LHCN-M2 (cell line): ENCODE results near the gene SYTL2. TPM values are rescaled to one million over a fixed set of nuclear protein-coding genes. Genes with fewer than 3 reads are reported as not detected.
A peak's percentile ranks its signal among the peaks of the same experiment; 100 is the strongest.

Experiments
- DNase-seq: peaks from one replicate; pipeline ENCODE4 v3.0.0-alpha.2; 2012; ENCODE audit warnings: low read depth
- total RNA-seq: library from RNA; depleted of rRNA; stranded (reverse); fragments of >200 nt; gene quantifications from 2 replicates; pipeline ENCODE4 v1.2.3, GENCODE V29; 2014

Gene SYTL2
- total RNA-seq, 1 experiment from 2014 or later = 84.4 TPM

DNA sequence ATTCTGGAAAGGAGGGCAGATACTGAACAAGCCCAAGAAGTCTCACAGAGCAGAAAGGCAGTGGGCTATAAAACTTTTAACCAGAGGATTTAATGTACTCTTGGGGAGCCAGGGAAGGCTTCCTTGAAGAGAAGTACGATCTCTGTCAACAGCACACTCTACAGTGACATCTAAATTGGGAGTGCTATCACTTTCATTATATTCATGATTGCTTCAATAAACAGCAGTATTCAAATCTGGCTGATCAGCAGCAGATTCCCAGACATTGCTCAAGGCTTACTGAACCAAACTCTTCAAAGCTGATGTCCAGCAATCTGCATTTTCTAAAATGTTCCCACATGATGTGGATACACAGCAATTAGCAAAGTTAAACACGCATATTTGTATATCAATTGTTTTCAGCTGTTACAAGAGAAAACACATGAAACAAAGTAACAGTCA lies 44.2 kb downstream of the SYTL2 start:
- no peak for DNase-seq

DNA sequence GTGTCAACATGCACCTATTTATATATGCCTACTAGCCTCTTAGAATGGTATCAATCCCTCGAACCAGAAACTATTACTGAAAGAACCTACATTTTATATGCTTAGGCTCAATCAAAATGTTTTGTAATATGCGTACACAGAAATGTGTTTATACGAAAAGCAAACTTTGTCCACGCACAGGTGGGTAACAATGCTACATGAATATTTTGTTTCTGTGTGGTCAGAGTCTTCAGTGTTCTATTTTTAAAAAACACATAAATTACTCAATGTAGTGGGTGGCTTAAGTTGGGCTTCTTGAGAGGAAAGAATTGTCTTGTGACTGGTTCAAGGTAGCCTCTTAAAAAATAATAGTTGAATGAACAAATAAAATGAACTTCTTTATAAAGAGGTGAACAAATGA lies 46.1 kb downstream of the SYTL2 start:
- DNase-seq = no peak

- DNase-seq = peak; percentile 27
Measured at GRCh38 chr11:85762226-85762625, 48.7 kb downstream of the SYTL2 start.

DNA sequence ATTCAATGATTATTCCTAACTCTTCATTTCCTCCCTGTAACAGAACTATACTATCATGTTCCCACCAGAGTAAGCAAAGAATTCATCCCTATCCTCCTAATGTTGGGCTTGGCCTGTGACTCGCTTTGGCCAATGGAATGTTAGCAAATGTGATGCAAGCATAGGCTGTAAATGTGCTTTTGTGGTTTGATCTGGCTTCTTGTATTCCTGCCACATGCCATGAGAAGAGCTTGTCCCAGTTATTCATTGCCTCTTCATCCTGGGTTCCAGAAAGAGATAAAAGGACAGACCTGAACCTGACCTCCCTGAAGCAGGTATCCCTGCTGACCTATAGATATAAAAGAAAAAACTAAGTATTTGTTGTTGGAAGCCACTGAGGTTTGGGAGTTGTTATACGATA lies 51.0 kb downstream of the SYTL2 start:
- DNase-seq = peak; percentile 88

DNA sequence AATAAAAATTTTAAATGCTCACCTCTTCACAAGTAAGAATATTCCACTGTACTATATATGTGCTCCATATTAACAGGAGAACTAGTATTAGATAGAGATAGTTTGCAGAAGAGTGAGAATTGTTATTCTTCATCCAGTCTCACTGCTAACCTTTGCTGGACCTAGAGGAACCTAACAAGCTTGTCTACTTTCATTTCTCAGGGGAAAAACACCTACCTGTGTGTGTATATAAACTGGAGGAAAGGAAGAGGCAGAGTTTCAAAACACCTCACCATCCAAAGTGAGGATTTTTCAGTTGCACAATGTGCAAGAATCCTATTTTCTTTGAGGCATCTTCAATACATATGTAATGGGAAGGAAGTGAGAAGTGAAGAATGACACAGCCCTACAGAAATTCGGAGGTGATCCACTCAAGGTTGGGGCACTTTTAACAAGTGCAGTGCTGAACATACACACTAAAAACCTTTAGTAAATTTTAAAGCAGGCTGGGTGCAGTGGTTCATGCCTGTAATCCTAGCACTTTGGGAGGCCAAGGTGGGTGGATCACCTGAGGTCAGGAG lies 52.4 kb downstream of the SYTL2 start:
- no peak for DNase-seq

DNA sequence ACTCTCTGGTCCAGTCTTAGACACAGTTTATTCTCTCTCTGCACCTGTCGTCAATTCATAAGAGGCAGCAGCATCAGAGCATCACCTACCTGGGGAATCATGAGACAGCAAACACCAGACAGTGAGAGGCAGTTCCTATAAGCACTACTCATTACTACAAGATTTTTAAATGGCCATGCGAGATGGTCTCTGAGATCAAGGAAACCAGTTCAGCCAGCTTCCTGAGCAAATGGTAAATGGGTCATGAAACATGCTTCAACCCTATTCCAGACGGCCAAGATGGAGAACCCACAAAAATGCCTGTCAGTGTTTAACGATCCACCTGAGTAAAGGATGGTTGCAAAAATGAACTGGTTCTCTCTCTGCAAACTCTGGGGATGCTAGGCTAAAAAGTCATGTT lies 52.9 kb downstream of the SYTL2 start:
- no peak for DNase-seq

DNA sequence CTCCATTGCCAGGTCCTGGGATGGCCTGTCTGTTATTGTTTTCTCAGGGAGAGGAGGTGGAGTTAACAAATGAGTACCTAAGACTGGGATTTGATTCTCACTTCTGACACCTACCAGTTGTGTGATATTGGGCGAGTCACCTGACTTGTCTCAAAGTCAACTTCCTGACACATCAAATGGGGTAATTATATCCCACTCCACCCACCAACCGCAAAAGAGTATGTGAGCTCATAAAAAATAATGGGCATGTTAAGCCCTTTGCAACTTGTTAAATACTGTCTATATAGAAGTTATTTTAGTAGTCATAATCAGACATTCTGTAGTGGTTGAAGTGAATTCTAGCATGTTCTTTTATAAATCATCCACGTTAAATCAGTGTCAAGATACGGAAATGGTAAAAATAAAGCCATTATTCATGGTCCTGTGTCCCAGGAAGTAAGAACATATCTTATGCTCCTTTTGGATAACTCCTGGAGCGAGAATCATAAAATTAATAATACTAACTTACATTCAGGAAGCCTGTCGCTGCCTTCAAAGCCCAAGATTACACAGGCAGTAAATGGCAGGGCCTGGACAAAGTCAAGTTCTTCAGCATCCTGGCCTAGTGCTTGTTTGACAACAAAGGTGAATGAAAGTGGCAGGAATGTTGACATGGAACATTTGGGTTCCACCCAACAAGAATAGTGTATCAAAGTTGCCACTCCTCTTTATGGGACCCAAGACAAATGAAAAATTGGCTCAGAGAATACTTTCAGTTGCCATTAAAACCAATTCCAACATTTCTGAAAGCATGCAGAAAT lies 54.3 kb downstream of the SYTL2 start:
- DNase-seq = no peak

- DNase-seq = no peak
Measured at GRCh38 chr11:85755701-85756100, 55.2 kb downstream of the SYTL2 start.

DNA sequence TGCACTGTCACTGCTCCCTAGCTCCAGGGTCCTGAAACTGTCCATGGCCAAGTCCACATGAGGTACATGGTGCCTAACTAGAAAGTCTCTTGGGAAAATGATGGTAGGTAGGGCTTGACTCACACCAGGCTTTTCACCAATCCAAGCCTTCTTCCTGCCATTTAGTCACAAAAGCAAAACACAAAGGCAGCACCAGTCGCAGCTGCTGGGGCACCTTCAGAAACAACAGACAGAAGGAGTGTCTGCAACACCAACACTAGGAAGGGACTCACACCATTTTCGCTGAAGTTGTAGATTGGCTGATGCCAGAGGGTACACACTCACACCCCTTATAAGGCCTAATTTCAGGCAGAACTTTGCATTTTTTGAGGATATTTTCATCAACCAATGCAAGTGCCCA lies 55.7 kb downstream of the SYTL2 start:
- DNase-seq = no peak

DNA sequence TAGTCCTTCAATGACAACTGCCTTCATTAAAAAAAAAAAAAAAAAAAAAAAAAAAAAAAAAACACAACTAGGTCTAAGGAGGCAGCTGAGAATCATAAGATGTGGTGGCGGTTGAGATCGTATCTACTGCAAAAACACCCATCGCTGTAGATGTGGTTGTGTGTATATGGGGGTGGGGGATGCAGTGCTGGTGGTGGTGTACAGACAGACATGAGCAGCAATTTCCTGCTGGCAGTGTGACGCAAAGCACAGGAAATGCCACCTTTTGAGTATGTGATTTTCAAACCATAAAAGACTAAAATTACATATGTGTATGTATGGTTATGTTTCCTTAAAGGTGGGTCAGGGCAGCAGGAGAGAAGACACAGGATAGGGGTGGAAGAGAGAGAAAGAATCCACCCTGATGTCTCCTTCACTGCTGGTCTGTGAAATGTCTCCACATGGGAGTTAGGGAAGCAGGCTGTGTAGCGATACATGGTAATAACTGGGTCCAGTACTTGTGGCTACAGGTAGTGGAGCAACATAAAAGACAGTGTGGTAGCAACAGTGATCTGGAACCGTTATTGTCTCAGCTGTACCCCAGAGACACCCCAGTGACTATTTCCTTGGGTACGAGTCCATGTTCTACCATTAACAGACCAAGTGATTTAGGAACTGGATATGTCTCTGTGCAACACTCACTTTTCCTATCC lies 57.9 kb downstream of the SYTL2 start:
- DNase-seq = no peak

DNA sequence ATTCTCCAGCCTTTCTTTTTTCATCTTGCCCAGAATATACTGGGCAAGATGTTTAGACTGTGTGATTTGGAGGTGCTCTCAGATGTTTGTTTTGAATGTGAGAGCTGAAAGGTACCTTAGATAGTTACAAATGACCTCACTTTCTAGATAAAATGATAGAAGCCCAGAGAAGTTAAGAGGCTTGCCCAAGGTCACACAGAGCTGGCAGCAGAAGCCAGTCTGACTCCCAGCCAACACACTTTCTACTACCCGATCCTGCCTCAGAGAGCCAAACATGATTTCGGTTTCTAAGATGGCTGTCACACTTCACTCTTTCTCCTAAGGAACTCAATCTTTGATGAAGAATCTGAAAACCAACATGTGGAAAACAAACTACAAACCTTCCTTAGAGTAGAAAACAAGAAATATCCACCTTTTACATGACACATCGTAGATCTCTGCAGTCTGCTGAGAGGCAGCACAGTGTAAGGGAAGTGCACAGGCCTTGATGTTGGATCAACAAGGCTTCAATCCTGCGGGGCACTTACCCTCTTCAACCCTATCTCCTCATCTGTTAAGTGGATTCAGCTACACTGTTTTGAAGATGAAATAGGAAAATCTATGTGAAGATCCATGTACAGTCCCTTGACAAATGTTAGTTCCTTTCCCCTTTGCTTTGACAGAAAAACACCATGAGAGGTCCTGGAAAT lies 58.6 kb downstream of the SYTL2 start:
- DNase-seq = no peak

- no peak for DNase-seq
Measured at GRCh38 chr11:85751724-85752123, 59.2 kb downstream of the SYTL2 start.

- DNase-seq = no peak
Measured at GRCh38 chr11:85750646-85751045, 60.3 kb downstream of the SYTL2 start.

DNA sequence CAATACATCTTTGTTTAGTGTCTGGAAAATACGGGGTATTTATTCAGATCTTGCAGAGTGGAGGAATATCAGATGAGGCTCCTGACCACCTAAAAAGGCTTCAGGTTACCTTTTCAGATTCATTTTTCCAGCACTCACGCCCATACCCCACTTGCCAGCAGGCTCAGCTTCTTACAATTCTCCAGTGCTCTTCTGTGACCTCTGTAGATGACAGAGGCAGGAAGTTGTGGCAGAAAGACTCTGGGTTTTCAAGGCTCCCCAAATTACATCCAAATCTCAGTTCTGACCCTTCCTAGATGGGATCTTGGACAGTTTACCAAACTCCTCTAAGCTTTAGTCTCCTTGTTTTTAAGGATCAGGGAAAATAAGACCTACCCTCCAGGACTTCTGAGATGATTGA lies 61.1 kb downstream of the SYTL2 start:
- DNase-seq = no peak

- DNase-seq = no peak
Measured at GRCh38 chr11:85749287-85749834, 61.6 kb downstream of the SYTL2 start.

GRCh38 chr11:85748455-85748891 lies 62.5 kb downstream of the SYTL2 start:
- DNase-seq = no peak

GRCh38 chr11:85746670-85747069 lies 64.3 kb downstream of the SYTL2 start:
- DNase-seq = no peak

- no peak for DNase-seq
Measured at GRCh38 chr11:85745626-85746025, 65.3 kb downstream of the SYTL2 start.

DNA sequence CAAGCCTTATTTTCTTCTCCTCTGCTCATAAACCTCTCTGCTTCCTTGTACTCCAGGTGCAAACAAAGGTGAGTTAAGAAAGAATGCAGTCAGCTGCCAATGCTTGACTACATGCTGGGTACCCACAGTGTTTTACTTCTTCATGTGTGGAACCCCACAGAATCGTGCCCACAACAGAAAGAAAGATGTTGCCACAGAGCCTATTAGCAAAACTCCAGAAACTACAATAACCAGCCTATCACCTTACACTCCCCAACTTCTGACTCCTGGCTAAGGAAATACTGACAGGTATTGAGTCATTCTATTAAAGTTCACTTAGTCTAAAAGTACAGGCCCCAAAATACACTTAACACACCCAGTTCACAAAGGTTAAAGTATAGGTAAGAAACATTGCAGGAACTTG lies 68.1 kb downstream of the SYTL2 start:
- no peak for DNase-seq

GRCh38 chr11:85742348-85742747 lies 68.6 kb downstream of the SYTL2 start:
- DNase-seq = no peak

DNA sequence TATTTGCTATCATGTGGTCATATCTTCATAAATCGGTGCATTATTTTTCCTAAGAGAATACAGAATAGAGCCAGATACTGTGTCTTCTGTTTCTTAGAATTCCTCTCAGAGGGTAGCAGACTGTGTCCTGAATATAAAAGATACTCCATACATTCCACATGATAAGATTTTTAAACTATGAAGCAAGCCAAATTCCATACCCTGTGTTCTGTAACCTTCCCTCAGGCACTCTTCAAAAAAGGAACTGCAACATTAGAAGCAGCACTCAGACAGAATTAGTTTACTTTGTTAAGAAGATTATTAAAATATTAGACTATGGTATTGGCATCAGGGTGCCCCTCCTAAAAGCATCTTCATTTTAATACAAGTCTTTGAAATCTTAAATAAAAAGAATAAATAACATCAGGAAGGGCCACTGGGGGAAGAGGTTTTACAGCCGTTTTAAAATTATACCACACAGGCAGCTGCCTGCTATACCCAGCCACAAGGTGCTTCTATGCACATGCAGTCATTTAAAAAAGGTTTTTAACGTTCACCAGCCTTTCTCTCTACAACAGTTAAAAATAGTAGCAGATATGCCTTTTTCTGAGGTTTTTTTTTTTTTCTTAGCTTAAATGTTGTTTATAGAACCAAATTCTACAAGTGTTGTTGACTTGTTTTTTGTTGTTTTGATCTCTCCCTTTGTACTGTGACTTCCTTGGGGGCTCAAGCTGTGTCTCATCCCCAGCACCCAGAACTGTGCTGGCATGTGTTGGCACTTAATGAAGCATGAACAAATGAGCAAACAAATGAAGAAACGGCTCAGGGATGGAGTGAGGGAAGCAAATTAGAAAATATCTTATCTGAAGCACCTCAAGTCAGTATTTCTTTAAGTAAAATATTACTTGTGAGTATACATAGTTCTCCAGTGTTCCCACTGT lies 70.2 kb downstream of the SYTL2 start:
- no peak for DNase-seq
